ENCODE results near the gene TMEM81. TPM values are rescaled to one million over a fixed set of nuclear protein-coding genes. Genes with fewer than 3 reads are reported as not detected.

The TMEM81 gene, protein sequence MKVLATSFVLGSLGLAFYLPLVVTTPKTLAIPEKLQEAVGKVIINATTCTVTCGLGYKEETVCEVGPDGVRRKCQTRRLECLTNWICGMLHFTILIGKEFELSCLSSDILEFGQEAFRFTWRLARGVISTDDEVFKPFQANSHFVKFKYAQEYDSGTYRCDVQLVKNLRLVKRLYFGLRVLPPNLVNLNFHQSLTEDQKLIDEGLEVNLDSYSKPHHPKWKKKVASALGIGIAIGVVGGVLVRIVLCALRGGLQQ
- total RNA-seq: 1 to 10 TPM; 4.9 to 6.2 TPM
- polyA plus RNA-seq (2013, experiment 1 of 2): 3.2 TPM
- polyA plus RNA-seq (2013, experiment 2 of 2): 3.1 TPM
- long read RNA-seq, experiment 1: 0 reads
- long read RNA-seq, experiment 2: 0 reads
- long read RNA-seq, experiment 3: 0 reads
- long read RNA-seq, experiment 4: 0 reads

DNA sequence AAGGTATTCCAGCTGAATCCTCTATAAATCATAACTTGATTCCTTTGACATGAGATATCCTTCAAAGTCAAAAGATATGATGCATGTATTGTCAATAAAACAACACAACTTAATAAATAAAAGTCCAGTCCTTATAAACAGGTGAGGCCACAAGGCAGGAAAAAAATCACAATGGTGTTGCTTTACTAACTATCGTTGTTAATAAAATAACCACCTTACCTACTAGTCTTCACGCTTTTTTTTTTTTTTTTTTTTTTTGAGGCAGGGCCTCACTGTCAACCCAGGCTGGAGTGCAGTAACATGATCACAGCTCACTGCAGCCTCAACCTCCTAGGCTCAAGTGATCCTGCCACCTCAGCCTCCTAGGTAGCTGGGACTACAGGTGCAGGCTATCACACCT, at the start of gene TMEM81:
TSS of gene TMEM81 (minus strand) at position 101 of the 400 bp plus-strand sequence. CDS start 140 bp downstream, outside the sequence.
- WGBS, 2 experiments (ENCODE audit: insufficient coverage in 1 of 2, insufficient read length in 1 of 2): 100% methylated on average over 1 to 2 of the region's 2 CpGs

DNA sequence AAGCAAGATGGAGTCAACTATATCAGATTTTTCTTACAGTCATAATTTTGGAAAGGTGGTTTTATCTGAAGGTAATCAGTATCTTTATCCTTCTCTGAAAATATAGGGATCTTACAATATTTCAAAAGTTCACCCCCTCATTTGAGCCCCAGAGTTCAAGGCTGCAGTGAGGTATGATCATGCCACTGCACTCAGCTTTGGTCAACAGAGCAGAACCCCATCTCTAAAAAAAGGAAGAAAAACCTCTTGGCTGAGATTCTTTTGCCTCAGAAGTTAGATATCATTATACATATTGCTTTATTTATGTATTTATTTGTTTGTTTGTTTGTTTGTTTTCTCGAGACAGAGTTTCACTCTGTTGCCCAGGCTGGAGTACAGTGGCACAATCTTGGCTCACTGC, 49.0 kb upstream of the TMEM81 start:
- Mint-ChIP-seq H3K9me3 (peaks cover 4% of the 10 kb centered on the region), H3K36me3 (ENCODE audit: low read depth) (peaks cover 2% of the 10 kb centered on the region), H3K4me3 (no peak overlapping the region), H3K27me3 (ENCODE audit: insufficient read depth) (no peaks in the 10 kb centered on the region), H3K27ac (no peak overlapping the region), H3K4me1 (no peaks in the 10 kb centered on the region)
- Histone ChIP-seq H3K9me3 (ENCODE audit: control insufficient read depth, low read length) (no peaks in the 10 kb centered on the region), H3K9ac (ENCODE audit: extremely low read depth, low read length, poor library complexity, severe bottlenecking) (no peak overlapping the region), H3K27ac (ENCODE audit: low read depth, low read length) (no peak overlapping the region), H3K27me3 (ENCODE audit: control insufficient read depth, insufficient read depth, low read length, poor library complexity, severe bottlenecking) (no peaks in the 10 kb centered on the region), H3K4me1 (ENCODE audit: control insufficient read depth, insufficient read depth, low read length) (no peaks in the 10 kb centered on the region), H3K4me3 (ENCODE audit: low read length) (no peak overlapping the region), H3K36me3 (ENCODE audit: control insufficient read depth, insufficient read depth, low read length) (no peaks in the 10 kb centered on the region)
- no peak for DNase-seq
- WGBS, 2 experiments (ENCODE audit: insufficient coverage in 1 of 2, insufficient read length in 1 of 2): 97% methylated on average over 1 of the region's 1 CpG; no CpG with 5 or more reads in 1 of the 2 experiments
- TF ChIP-seq, protein P1, sequence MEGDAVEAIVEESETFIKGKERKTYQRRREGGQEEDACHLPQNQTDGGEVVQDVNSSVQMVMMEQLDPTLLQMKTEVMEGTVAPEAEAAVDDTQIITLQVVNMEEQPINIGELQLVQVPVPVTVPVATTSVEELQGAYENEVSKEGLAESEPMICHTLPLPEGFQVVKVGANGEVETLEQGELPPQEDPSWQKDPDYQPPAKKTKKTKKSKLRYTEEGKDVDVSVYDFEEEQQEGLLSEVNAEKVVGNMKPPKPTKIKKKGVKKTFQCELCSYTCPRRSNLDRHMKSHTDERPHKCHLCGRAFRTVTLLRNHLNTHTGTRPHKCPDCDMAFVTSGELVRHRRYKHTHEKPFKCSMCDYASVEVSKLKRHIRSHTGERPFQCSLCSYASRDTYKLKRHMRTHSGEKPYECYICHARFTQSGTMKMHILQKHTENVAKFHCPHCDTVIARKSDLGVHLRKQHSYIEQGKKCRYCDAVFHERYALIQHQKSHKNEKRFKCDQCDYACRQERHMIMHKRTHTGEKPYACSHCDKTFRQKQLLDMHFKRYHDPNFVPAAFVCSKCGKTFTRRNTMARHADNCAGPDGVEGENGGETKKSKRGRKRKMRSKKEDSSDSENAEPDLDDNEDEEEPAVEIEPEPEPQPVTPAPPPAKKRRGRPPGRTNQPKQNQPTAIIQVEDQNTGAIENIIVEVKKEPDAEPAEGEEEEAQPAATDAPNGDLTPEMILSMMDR (conservative IDR thresholded peaks at IDR 0.05): no peak

More for the DNA sequence above, at the start of gene TMEM81:
- no peak for DNase-seq
- Histone ChIP-seq H3K4me3 (ENCODE audit: low read length) (no peak within 1 kb of the TSS), H3K27me3 (ENCODE audit: control insufficient read depth, insufficient read depth, low read length, poor library complexity, severe bottlenecking) (no peaks in the 10 kb centered on the region), H3K9ac (ENCODE audit: extremely low read depth, low read length, poor library complexity, severe bottlenecking) (no peak within 1 kb of the TSS), H3K36me3 (ENCODE audit: control insufficient read depth, insufficient read depth, low read length) (peaks cover 55% of the 10 kb centered on the region), H3K27ac (ENCODE audit: low read depth, low read length) (no peak within 1 kb of the TSS), H3K9me3 (ENCODE audit: control insufficient read depth, low read length) (no peaks in the 10 kb centered on the region), H3K4me1 (ENCODE audit: control insufficient read depth, insufficient read depth, low read length) (no peaks in the 10 kb centered on the region)
- peaks cover 44% of the 10 kb centered on the region for H3K36me3 Mint-ChIP-seq (ENCODE audit: low read depth)
- H3K4me1 Mint-ChIP-seq: no peaks in the 10 kb centered on the region
- H3K9me3 Mint-ChIP-seq: no peaks in the 10 kb centered on the region
- H3K27ac Mint-ChIP-seq: no peak within 1 kb of the TSS
- TF ChIP-seq, protein P1 (conservative IDR thresholded peaks at IDR 0.05): no peak
- no peaks in the 10 kb centered on the region for H3K27me3 Mint-ChIP-seq (ENCODE audit: insufficient read depth)
- H3K4me3 Mint-ChIP-seq: no peak within 1 kb of the TSS

DNA sequence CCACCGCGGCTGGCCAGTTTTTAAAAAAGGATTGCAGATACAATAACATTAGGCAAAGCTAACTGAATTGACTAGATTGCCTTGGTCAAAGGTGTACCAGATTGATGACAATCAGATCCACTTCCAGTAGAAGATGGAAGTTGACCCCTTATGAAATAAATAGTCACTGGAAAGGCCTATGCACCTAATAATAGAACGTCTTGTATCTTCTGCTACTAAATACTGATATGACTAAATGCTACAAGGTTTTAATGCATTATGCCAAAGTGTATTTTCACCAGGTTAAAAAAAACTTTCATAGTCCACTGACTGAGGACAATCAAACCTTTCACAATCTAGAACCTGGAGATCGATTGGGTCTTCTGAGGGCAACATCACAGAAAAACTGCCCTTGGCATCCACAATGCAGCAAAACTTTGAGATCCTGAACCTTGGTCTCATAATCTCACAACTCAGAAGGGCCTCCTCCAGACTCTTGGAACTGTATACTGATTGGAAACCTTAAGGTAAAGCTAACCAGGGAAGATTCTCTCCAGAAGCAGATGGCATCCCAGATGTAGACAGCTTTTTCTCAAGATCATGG, 45.3 kb upstream of the TMEM81 start:
- H3K9ac ChIP-seq (ENCODE audit: extremely low read depth, low read length, poor library complexity, severe bottlenecking): no peak overlapping the region
- no peak for DNase-seq
- H3K27me3 ChIP-seq (ENCODE audit: control insufficient read depth, insufficient read depth, low read length, poor library complexity, severe bottlenecking): no peaks in the 10 kb centered on the region
- TF ChIP-seq, protein P1 (conservative IDR thresholded peaks at IDR 0.05): no peak
- H3K4me3 Mint-ChIP-seq: no peak overlapping the region
- H3K9me3 ChIP-seq (ENCODE audit: control insufficient read depth, low read length): no peaks in the 10 kb centered on the region
- H3K36me3 Mint-ChIP-seq (ENCODE audit: low read depth): no peaks in the 10 kb centered on the region
- WGBS, 2 experiments (ENCODE audit: insufficient coverage in 1 of 2, insufficient read length in 1 of 2): 89 to 100% methylated on average over 2 to 4 of the region's 4 CpGs
- no peak overlapping the region for H3K27ac ChIP-seq (ENCODE audit: low read depth, low read length)
- H3K4me1 Mint-ChIP-seq: no peaks in the 10 kb centered on the region
- H3K4me3 ChIP-seq (ENCODE audit: low read length): no peak overlapping the region
- no peaks in the 10 kb centered on the region for H3K27me3 Mint-ChIP-seq (ENCODE audit: insufficient read depth)
- no peaks in the 10 kb centered on the region for H3K9me3 Mint-ChIP-seq
- H3K4me1 ChIP-seq (ENCODE audit: control insufficient read depth, insufficient read depth, low read length): no peaks in the 10 kb centered on the region
- no peaks in the 10 kb centered on the region for H3K36me3 ChIP-seq (ENCODE audit: control insufficient read depth, insufficient read depth, low read length)
- H3K27ac Mint-ChIP-seq: no peak overlapping the region

Data from endodermal cell (in vitro differentiated cells).